NCI-H1092 (cell line): ENCODE results near the gene CFAP53.
A peak's percentile ranks its signal among the peaks of the same experiment; 100 is the strongest.
"Not testable (repeated sequence)": the region's sequence is repeated elsewhere in the genome, so short reads cannot be mapped to it uniquely, and the experiment has no call there.

Experiments
- DNase-seq: peaks from one replicate; lab custom pipeline; 2025; lab: John Stamatoyannopoulos, UW

The CFAP53 gene

GRCh38 chr18:50272568-50272967 is 6.3 kb upstream of the CFAP53 start:
- DNase-seq, result no peak

GRCh38 chr18:50268022-50268747 is 1.9 kb upstream of the CFAP53 start:
- DNase-seq, result no peak

DNA sequence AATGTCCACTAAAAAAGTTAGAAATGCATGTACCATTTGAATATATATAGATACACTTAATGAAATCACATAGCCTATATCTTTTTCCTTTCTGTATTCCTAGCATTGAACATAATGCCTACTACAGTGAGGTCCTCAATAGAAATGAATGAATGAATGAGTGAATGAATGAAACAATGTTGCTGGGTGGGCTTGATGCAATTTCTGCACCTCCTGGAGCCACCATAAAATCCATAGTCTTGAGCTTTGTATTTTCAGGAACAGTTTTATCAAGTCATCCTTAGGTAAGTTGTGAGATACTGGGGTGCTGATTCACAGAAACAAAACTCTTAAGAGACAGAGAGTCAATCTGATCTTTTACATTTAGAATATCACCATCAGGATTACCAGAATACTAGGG is 3.3 kb downstream of the CFAP53 start:
- no peak for DNase-seq

GRCh38 chr18:50250935-50251334 is 15.4 kb downstream of the CFAP53 start:
- no peak for DNase-seq

- no peak for DNase-seq
Observed at GRCh38 chr18:50249576-50249975, 16.7 kb downstream of the CFAP53 start.

DNA sequence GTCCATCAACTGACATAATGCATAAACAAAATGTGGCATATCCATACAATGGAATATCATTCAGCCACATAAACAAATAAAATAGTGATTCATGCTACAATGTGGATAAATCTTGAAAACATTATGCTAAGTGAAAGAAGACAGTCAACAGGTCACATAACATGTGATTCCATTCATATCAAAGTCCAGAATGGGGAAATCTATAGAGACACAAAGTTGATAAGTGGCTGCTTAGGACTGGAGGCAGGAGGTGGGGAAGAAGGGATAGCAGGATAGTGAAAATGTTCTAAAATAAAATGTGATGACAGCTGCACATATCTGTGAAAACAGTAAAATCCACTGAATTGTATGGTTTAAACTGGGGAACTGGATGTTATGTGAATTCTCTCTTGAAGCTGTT is 18.7 kb downstream of the CFAP53 start:
- no peak for DNase-seq

DNA sequence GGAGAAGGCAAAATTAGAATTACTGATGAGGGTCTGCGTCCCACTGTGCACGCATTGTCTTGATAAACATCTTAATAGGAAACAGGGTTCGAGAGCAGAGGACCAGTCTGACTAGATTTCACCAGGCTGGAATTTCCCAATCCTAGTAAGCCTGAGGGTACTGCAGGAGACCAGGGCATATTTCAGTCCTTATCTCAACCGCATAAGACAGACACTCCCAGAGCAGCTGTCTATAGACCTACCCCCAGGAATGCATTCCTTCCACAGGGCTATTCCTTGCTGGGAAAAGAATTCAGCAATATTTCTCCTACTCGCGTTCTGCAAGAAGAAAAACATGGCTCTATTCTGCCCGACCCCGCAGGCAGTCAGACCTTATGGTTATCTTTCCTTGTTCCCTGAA is 24.5 kb downstream of the CFAP53 start:
- not testable (repeated sequence) for DNase-seq

DNA sequence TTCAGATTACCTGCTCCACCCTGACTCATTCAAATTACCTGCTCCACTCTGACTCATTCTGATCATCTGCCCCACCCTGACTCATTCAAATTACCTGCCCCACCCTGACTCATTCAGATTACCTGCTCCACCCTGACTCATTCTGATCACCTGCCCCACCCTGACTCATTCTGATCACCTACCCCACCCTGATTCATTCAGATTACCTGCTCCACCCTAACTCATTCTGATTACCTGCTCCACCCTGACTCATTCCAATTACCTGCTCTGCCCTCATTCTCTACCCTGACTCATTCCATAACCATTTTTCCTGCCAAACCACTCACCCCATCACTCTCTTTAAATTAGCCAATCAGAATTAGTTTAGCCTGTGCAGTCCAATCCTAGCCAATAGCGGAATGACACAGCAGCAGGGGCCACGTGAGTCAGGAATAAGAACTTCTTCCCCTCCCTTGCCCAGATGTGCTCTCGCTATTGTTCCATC is 26.2 kb downstream of the CFAP53 start:
- DNase-seq, result no peak

DNA sequence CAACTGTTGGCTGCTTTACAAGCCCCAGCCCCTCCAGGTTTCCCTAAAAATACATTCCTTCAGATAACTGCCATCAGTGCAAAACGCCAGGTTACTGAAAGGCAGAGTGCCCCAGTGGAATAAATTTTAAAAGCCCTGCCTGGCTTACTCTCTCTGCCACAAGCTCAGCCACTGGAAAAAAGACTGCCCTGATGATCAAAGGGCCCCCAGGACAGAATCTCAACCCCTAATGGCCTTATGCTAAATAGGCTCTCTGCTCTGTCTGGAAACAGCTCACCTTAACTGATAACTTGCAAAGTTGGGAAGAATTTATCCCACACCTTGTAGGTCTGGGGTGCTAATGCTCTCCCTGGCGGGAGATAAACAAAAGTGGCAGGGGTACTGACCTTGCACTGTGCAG is 33.9 kb downstream of the CFAP53 start:
- DNase-seq, result no peak

GRCh38 chr18:50231621-50232020 is 34.7 kb downstream of the CFAP53 start:
- DNase-seq, result no peak

DNA sequence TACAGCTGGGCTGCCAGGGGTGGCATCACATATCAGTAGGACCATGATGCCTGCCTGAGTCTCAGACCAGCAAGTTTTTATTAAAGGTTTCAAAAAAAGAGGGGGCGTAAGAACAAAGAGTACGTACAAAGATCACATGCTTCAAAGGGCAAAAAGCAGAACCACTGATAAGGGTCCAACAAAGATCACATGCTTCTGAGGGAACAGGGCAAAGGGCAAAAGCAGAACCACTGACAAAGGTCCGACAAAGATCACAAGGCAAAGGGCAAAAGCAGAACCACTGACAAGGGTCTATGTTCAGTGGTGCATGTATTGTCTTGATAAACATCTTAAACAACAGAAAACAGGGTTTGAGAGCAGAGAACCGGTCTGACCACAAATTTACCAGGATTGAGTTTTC is 46.0 kb downstream of the CFAP53 start:
- DNase-seq, result not testable (repeated sequence)

DNA sequence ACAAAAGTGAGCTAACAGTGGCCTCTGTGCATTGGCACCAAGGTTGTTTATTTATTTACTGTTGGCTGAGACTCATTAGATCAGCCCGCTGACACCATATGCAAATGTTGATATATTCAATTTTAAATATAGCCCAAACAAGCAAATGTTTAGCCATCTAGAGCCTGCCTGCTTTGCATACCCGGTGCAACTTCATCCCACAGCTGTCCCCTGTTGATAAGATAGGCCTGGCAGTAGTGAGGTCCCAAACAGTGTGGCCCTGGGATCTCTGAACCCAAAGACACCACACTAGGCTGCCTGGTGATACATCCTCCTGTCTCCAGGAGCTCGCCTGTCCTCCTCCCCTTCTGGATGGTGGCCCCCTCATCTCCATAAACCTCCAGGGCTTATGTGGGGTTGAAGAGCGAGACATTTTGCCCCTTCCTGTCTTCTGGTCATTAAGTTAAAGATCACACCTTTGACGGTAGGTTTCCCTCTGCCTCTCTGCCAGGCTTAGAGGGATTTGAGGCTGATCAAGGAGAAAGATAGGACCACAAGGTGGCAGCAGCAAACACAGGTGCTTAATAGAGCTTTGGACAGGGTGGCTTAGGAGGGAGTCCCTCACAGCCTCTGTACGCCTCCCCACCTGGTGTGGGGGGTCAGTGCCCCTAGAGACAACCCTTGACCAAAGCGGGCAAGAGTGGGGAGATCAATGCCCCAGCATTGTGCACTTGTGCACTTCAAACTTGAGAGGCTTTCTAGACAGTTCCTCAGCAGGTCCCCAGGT is 47.7 kb downstream of the CFAP53 start:
- peak; percentile 4 for DNase-seq

DNA sequence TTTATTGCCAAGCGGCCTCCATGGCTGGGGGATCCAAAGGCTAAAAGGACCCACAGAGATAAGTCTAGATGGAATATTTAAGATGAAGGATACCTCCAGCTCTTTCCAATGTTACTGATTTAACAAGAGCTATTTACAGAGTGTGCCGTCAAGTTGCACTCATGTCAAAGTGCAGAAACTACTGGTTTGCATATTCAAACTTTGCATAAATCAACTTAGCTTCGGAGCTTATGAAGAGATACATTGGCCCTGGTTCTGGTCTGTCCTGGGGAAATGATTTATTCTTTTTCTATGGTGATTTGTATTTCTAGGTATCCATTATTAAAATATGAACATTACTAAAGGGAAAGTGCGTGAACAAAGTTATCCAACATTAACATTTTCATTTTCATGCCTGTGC is 57.0 kb downstream of the CFAP53 start:
- DNase-seq, result no peak

DNA sequence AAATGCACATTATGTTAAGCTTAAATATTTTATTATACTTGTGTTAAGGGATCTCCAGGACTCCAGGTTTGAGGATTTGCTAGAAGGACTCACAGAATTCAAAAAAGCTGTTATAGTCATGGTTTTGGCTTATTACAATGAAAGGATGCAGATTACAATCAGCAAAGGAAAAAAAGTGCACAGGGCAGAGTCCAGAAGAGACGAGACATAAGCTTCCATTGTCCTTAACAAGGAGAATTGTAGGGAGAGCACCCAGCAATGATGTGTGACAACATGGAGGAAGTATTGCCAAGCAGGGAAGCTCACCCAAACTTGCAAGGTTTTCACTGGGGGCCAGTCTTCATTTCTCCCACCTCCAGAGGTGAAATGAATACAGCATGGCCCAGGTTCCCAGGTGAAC is 58.6 kb downstream of the CFAP53 start:
- no peak for DNase-seq

DNA sequence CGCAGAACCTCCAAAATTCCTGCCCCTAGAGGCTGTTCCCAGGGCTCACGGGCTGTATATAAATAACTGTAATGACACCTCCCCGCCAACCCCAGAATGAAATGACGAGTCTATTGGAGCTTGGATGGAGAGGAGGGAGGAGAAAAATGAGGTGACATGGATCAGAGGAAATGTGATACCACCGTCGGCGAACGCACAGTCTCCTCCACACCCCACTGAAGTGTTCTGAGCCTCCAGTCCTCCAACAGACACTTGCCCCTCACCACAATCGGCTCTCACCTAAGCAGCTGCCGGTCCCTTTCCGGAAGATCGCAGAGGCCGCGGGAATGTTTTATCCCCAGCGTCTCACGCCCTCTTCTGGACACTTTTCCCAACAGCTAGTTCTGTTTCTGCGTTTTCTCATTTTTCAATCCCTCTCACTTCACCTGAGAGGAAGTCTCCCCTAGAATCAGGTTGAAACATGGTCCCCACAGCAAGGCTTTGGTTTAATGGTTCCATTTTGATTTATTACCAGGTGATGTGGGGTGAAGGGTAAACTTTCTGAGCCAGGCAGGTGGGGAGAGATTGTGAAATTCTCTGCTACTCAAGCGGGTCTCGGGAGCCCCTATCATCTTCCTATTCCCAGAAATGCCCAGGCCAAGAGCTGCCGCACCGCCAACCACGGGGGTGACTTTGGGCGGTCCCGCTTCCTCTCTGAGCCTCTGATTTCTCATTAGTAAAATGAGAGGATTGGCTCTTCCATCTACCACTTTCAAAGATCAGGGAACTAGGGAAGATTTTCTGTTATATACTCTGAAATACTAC is 62.3 kb downstream of the CFAP53 start:
- peak; percentile 83 for DNase-seq

- DNase-seq, result no peak
Observed at GRCh38 chr18:50201476-50202018, 64.7 kb downstream of the CFAP53 start.

- no peak for DNase-seq
Observed at GRCh38 chr18:50199921-50200320, 66.4 kb downstream of the CFAP53 start.

DNA sequence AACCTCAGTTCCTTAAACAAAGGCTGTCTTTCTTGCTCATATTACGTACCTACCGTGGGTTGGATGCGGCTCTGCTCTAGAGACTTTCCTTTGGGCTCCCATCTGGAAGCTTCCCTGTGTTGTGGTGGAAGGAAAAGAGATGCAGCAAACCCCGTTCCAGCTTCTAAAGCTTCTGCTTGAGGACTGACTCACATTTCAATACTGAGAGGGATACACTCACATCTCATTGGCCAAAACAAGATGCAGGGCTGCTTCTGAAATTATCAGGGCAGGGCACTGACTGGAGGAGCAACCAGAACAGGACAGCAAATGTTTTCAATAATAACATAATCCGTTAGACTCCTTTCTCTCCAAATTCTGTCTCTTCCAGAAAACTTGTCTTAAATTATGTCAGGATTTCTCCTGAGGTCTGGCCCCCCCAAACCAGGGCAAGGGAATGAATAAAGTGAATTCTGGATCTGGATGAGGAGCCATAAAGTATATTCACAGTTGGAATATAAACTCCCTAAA is 66.9 kb downstream of the CFAP53 start:
- DNase-seq, result no peak

DNA sequence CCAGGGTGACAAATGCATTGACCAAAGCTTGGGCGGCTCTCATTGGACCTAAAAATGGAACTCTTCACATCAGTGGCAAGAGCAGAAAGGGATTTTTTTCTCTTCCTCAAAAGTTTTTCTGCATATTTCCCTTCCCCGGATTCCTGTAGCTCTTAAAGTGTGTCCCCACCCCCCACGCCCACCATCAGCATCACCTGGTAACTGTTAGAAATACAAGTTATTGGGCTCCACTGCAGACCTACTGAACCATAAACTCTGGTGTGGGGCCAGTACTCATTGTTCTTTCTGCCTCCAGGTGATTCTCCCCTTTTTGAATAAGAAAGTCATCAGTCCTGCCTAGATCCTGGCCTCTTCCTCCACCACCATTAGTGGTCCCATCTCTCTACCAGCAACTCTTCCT is 70.0 kb downstream of the CFAP53 start:
- no peak for DNase-seq

DNA sequence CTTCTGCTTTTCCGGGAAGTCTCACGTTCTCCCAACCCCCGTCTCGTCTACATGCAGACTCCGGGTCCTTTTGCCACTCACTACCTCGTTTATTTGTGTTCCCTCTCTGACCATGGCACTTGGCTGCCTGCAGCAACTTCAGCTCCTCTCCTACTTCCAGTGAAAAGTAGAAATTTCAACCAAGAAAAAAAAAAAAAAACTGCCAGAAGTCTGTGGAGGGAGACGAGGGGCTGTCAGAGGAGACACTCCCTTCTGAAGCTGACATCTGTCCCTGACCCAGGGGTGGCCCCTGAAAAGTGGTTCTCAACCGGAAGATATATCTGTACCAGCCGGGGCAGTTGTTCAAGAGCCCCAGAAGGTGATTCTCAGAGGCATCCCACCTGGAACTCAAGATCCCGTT is 70.6 kb downstream of the CFAP53 start:
- DNase-seq, result no peak

- DNase-seq, result peak; percentile 40
Observed at GRCh38 chr18:50194631-50195532, 71.4 kb downstream of the CFAP53 start, which contains the start of gene MYO5B. TSS of gene MYO5B (minus strand) at chr18:50195147. CDS start at chr18:50194793, 354 bp downstream.
